HepG2 (cell line): Measurements from ENCODE around the gene GCC1. TPM values are rescaled to one million over a fixed set of nuclear protein-coding genes. Genes with fewer than 3 reads are reported as not detected.

Experiments
- DR1 ChIP-seq: sonication (generic); formaldehyde crosslinking; IDR thresholded peaks from 2 replicates; pipeline ENCODE4 v1.8.0; 2021; ENCODE audit warnings: mild to moderate bottlenecking, missing genetic modification reagents, inconsistent platforms
- IKZF1 ChIP-seq: fragments of 450-650 bp; IDR thresholded peaks from 2 replicates; pipeline ENCODE4 v1.7.1; 2016
- KDM6A ChIP-seq: IDR thresholded peaks from 2 replicates; pipeline ENCODE4 v1.6.1; 2016; ENCODE audit warnings: low read depth
- KLF13 ChIP-seq: sonication (generic); formaldehyde crosslinking; IDR thresholded peaks from 2 replicates; pipeline ENCODE4 v1.4.0; 2020; ENCODE audit warnings: mild to moderate bottlenecking, missing genetic modification reagents
- RAD21 ChIP-seq: fragments of 450-650 bp; formaldehyde crosslinking; IDR thresholded peaks from 2 replicates; pipeline ENCODE4 v1.5.0; 2020; ENCODE audit warnings: mild to moderate bottlenecking
- RBAK ChIP-seq: sonication (generic); formaldehyde crosslinking; IDR thresholded peaks from 2 replicates; pipeline ENCODE4 v1.5.1; 2020; ENCODE audit warnings: mild to moderate bottlenecking, missing genetic modification reagents
- SALL2 ChIP-seq: sonication (generic); formaldehyde crosslinking; IDR thresholded peaks from 2 replicates; pipeline ENCODE4 v1.8.1; 2023; ENCODE audit warnings: mild to moderate bottlenecking, missing genetic modification reagents, inconsistent platforms
- SMAD9 ChIP-seq: sonication (generic); formaldehyde crosslinking; IDR thresholded peaks from 2 replicates; pipeline ENCODE4 v1.5.1; 2020; ENCODE audit warnings: mild to moderate bottlenecking, missing genetic modification reagents
- STAG1 ChIP-seq: sonication (generic); formaldehyde crosslinking; IDR thresholded peaks from 2 replicates; pipeline ENCODE4 v1.4.0; 2020; ENCODE audit warnings: missing genetic modification reagents
- SYNCRIP ChIP-seq: fragments of 200-400 bp; formaldehyde crosslinking; IDR thresholded peaks from 2 replicates; pipeline ENCODE4 v1.6.1; 2018; ENCODE audit warnings: mild to moderate bottlenecking, low read depth, low read length; ENCODE audit not compliant: insufficient read depth
- ZFP36L1 ChIP-seq: sonication (generic); formaldehyde crosslinking; IDR thresholded peaks from 2 replicates; pipeline ENCODE4 v1.8.0; 2022; ENCODE audit warnings: mild to moderate bottlenecking, missing genetic modification reagents, moderate library complexity
- ZNF224 ChIP-seq: sonication (generic); formaldehyde crosslinking; IDR thresholded peaks from 2 replicates; pipeline ENCODE4 v1.5.0; 2020; ENCODE audit warnings: mild to moderate bottlenecking, missing genetic modification reagents
- ZNF331 ChIP-seq: sonication (generic); formaldehyde crosslinking; IDR thresholded peaks from 2 replicates; pipeline ENCODE4 v1.4.0; 2020; ENCODE audit warnings: missing genetic modification reagents
- ZNF563 ChIP-seq: sonication (generic); formaldehyde crosslinking; IDR thresholded peaks from 2 replicates; pipeline ENCODE4 v1.8.0; 2022; ENCODE audit warnings: mild to moderate bottlenecking, moderate library complexity, missing genetic modification reagents
- ZNF670 ChIP-seq: sonication (generic); formaldehyde crosslinking; IDR thresholded peaks from 2 replicates; pipeline ENCODE4 v1.8.0; 2022; ENCODE audit warnings: mild to moderate bottlenecking, missing genetic modification reagents, borderline replicate concordance
- ZNF777 ChIP-seq: sonication (generic); formaldehyde crosslinking; IDR thresholded peaks from 2 replicates; pipeline ENCODE4 v1.4.0; 2020; ENCODE audit warnings: missing genetic modification reagents
- polyA plus RNA-seq, 8 experiments: library from polyadenylated mRNA; depleted of rRNA in 3 of 8; stranded (reverse) in 7 of 8; unstranded in 1 of 8; fragments of >200 nt; fragmentation: Illumina TruSeq in 4 of 8; extraction: Trizol in 4 of 8; gene quantifications; 2 replicates each; pipeline versions ENCODE4 v1.2.1 to v1.2.3, GENCODE V29; 2011 to 2016; ENCODE audit warnings: low read depth in 4 of 8, missing spikeins in 1 of 8, mixed read lengths in 1 of 8; ENCODE audit not compliant: insufficient read depth in 1 of 8
- total RNA-seq, 5 experiments: library from RNA; depleted of rRNA; stranded (reverse); fragments of >200 nt; fragmentation: Illumina TruSeq; extraction: Trizol; gene quantifications; 2 replicates each; pipeline ENCODE4 v1.2.3, GENCODE V29; 2016; ENCODE audit warnings: low read depth in 1 of 5
- TF ChIP-seq, protein P1 (sequence below): fragments of 450-650 bp; IDR thresholded peaks from 2 replicates; pipeline ENCODE4 v1.6.1; 2017; ENCODE audit warnings: mild to moderate bottlenecking
- TF ChIP-seq, protein P2 (sequence below): sonication (generic); formaldehyde crosslinking; conservative IDR thresholded peaks from 2 replicates; pipeline ENCODE4 v1.5.0; 2020; ENCODE audit warnings: missing genetic modification reagents
- TF ChIP-seq, protein P3 (sequence below): IDR thresholded peaks from 2 replicates; pipeline ENCODE4 v1.6.1; 2016; ENCODE audit warnings: low read depth, control low read depth
- TF ChIP-seq, protein P4 (sequence below): sonication (generic); formaldehyde crosslinking; IDR thresholded peaks from 2 replicates; pipeline ENCODE4 v1.5.1; 2020; ENCODE audit warnings: missing genetic modification reagents, mild to moderate bottlenecking, borderline replicate concordance

Gene GCC1
- total and polyA plus RNA-seq, 2 of the 13 experiments (the other 11 are each of a cell fraction or from before 2014, with no cell fraction given): 2.5 to 15.3 TPM

DNA sequence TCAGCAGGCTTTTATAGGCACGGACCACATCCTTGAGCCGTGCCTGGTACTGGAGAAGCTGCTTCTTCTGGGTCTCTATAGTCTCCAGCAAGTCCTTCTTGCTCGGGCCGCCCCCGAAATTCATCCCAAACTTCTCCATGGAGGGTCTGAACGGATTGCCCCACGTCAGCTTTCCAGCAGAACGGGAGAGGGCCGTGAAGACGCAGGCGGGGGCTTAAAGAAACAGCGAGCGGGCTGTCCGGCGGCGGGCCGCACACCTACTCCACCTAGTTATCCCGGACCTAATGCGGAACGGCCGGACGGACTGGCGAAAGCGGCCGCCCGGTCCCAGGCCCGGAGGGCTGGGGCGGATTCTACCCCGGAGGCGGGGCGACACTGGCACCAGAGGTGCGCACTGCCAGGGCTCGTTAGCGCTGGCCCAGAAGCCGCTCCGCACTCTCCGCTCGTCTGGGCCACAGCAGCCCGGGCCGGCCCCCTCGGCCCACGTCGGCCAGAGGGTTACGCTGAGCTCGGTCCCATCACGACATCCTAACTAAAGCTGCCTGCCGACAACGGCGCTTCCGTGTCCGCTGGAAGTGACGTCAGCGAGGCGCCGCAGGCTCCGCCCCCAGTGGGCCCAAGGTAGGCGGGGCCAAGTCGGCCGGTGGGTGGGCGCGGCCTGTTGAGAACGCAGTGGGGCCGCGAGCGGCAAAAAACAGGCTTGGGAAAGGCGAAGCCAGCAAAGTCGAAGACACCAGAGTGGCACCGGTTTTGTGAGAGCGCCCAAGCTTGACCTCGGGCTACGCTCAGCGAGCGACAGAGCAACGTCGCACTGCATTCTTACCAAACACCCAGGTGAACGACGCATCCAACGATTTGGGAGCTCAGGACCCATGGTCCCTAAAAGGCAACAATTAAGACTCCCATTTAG, at the start of gene GCC1 (continued):
- TF ChIP-seq, protein P1, sequence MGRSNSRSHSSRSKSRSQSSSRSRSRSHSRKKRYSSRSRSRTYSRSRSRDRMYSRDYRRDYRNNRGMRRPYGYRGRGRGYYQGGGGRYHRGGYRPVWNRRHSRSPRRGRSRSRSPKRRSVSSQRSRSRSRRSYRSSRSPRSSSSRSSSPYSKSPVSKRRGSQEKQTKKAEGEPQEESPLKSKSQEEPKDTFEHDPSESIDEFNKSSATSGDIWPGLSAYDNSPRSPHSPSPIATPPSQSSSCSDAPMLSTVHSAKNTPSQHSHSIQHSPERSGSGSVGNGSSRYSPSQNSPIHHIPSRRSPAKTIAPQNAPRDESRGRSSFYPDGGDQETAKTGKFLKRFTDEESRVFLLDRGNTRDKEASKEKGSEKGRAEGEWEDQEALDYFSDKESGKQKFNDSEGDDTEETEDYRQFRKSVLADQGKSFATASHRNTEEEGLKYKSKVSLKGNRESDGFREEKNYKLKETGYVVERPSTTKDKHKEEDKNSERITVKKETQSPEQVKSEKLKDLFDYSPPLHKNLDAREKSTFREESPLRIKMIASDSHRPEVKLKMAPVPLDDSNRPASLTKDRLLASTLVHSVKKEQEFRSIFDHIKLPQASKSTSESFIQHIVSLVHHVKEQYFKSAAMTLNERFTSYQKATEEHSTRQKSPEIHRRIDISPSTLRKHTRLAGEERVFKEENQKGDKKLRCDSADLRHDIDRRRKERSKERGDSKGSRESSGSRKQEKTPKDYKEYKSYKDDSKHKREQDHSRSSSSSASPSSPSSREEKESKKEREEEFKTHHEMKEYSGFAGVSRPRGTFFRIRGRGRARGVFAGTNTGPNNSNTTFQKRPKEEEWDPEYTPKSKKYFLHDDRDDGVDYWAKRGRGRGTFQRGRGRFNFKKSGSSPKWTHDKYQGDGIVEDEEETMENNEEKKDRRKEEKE: no peak
- TF ChIP-seq, protein P2, sequence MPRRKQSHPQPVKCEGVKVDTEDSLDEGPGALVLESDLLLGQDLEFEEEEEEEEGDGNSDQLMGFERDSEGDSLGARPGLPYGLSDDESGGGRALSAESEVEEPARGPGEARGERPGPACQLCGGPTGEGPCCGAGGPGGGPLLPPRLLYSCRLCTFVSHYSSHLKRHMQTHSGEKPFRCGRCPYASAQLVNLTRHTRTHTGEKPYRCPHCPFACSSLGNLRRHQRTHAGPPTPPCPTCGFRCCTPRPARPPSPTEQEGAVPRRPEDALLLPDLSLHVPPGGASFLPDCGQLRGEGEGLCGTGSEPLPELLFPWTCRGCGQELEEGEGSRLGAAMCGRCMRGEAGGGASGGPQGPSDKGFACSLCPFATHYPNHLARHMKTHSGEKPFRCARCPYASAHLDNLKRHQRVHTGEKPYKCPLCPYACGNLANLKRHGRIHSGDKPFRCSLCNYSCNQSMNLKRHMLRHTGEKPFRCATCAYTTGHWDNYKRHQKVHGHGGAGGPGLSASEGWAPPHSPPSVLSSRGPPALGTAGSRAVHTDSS: no peak
- TF ChIP-seq ZFP36L1 (CRISPR knock-in tag) (0 out of 2 replicates have a peak, but pooled peaks have one; percentile 65), RBAK (CRISPR knock-in tag) (no peak), DR1 (peak; percentile 61; the same call in 1 of the 2 replicates), ZNF224 (CRISPR knock-in tag) (peak; percentile 91; the same call in 1 of the 2 replicates), ZNF563 (peak; percentile 28; the same call in 1 of the 2 replicates), ZNF331 (CRISPR knock-in tag) (no peak), ZNF670 (CRISPR knock-in tag) (0 out of 2 replicates have a peak, but pooled peaks have one; percentile 54), RAD21 (CRISPR knock-in tag) (no peak), KLF13 (CRISPR knock-in tag) (peak; percentile 42; the same call in 1 of the 2 replicates), ZNF777 (CRISPR knock-in tag) (no peak), KDM6A (no peak), SMAD9 (CRISPR knock-in tag) (no peak), STAG1 (CRISPR knock-in tag) (no peak), SALL2 (CRISPR knock-in tag) (no peak), IKZF1 (no peak), SYNCRIP (no peak)
- TF ChIP-seq, protein P3, sequence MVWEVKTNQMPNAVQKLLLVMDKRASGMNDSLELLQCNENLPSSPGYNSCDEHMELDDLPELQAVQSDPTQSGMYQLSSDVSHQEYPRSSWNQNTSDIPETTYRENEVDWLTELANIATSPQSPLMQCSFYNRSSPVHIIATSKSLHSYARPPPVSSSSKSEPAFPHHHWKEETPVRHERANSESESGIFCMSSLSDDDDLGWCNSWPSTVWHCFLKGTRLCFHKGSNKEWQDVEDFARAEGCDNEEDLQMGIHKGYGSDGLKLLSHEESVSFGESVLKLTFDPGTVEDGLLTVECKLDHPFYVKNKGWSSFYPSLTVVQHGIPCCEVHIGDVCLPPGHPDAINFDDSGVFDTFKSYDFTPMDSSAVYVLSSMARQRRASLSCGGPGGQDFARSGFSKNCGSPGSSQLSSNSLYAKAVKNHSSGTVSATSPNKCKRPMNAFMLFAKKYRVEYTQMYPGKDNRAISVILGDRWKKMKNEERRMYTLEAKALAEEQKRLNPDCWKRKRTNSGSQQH: peak; percentile 80; the same call in 1 of the 2 replicates
- TF ChIP-seq, protein P4, sequence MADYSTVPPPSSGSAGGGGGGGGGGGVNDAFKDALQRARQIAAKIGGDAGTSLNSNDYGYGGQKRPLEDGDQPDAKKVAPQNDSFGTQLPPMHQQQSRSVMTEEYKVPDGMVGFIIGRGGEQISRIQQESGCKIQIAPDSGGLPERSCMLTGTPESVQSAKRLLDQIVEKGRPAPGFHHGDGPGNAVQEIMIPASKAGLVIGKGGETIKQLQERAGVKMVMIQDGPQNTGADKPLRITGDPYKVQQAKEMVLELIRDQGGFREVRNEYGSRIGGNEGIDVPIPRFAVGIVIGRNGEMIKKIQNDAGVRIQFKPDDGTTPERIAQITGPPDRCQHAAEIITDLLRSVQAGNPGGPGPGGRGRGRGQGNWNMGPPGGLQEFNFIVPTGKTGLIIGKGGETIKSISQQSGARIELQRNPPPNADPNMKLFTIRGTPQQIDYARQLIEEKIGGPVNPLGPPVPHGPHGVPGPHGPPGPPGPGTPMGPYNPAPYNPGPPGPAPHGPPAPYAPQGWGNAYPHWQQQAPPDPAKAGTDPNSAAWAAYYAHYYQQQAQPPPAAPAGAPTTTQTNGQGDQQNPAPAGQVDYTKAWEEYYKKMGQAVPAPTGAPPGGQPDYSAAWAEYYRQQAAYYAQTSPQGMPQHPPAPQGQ (CRISPR knock-in tag): no peak
